GM11168 (cell line): ENCODE results near the gene PPP1R10.
"Not testable (repeated sequence)": the region's sequence is repeated elsewhere in the genome, so short reads cannot be mapped to it uniquely, and the experiment has no call there.

Source experiments
- in situ Hi-C: fragments of 300-500 bp; cut with MboI; formaldehyde crosslinking; loops from one replicate; pipeline ENCODE4 v1.12.0; 2022; ENCODE audit warnings: low sequenced_read_pairs; ENCODE audit not compliant: unreplicated experiment

Gene PPP1R10

DNA sequence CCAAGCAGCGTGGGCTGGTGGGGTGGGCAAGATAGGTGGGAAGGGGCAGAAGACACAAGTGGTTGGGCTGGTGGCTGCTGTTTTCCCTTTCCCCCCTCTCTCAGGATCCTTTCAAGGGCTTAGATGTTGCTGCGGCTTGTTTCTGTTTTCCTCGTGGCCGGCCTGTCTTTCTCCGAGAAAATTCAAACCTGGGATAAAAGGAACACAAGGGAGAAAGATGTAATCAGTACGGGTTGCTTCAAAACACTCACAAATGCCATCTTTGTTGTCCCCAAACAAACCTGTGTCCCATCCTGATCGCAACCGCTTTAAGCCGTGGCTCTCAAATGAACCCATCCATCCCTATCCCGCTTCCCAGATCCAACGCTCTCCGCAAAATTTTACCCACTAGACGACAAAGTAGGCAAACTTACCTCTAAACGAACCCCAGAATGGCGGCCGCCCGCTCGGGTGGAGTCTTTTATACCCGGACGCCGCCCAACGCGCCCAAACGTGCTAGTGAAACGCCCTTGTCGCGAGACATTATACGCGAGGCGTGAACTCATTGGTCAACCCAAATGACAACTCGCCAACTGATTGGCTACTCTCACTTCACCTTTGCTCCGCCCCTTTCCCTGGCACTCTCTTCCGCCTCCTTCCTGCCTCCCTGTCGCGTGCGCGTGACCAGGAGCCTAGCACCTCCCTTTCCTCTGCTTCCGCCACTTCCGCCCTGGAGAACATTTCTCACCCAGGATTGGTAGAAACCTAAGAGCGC, at the start of gene PPP1R10:
PPP1R10 (minus strand) TSS at position 433 of the 754 bp plus-strand sequence. CDS start 7,299 bp downstream, outside the sequence.
- in situ Hi-C loops: no loop called here

DNA sequence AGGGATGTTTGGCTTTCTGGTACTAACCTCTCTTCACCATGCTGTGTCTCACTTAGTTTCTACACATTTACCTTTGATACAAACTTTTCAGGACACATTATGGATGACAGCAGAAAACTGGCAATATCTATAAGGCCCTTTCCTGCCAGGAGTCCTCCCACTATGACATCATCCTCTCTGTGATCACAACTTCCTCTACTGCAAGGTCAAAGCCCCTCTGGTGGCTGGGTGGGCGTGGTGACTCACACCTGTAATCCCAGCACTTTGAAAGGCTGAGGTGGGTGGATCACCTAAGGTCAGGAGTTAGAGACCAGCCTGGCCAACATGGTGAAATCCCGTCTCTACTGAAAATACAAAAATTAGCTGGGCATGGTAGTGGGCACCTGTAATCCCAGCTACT, 49.3 kb upstream of the PPP1R10 start:
- in situ Hi-C loops: not testable (repeated sequence)

DNA sequence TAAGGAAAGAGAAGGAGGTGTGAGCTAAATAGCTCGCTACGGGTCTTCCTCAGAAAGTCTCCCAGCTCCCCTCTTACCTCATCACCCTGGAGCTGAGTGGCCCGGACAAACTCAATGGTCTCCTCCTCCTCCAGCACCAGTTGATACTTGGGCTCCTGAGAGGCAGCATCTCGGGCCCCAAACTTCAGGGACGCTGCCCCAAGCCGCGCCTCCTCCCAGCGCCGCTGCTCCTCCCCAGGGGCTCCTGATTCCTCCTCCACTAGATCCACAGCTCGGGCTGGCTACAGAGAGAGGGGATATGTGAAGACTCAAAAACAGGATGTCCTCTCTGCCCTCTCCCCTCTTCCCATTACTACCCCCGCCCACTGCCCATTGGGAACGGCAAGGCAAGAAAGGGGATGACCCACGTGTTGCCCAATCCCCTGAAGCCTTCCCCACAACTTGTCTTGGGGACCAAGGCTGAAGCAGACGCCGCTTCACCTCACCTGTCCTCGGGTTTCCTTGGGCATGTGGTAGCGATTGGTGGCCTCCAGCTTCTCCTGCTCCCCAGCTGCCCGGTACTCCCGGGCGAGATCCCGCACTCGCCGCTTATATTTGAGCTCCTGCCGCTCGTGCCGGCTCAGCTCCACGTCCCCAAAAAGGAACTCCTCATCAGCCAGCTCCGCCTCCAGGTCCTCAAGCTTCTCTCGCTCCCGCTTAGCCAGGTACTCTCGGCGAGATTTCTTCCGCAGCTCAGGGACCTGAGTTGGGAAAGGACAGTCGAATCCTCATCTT, 48.1 kb upstream of the PPP1R10 start:
- in situ Hi-C loops: no loop called here

DNA sequence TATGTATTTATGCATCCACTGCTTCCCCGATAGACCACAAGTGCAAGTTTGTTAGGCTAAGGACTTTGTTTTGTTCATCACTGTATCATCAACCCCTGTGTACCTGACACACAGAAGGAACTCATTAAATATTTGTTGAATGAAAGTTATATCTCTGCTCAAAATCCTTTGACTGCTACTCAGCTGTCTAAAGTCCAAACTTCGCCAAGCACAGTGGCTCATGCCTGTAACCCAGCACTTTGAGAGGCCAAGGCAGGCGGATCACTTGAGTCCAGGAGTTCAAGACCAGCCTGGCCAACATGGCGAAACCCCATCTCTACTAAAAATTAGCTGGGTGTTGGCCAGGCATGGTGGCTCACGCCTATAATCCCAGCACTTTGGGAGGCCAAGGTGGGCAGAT, 40.9 kb upstream of the PPP1R10 start:
- in situ Hi-C loops: not testable (repeated sequence)

DNA sequence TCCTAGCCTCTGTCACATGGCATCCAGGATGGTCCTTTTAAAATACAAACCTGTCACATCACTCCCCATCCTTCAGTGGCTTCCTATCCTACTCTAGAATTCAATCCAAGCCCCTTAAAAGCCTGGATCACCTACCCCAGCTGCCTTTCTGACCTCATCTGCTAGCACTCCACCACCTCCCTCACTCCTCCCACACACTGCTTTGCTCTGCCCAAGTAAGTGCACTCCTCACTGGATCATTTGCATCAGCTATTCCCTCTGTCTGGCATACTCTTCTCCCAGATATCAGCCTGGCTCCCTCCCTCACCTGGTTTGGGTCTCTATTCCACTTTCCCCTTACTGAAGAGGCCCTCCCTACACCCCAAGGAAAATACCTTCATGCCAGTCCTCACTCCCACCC, 40.4 kb upstream of the PPP1R10 start:
- in situ Hi-C loops: no loop called here

DNA sequence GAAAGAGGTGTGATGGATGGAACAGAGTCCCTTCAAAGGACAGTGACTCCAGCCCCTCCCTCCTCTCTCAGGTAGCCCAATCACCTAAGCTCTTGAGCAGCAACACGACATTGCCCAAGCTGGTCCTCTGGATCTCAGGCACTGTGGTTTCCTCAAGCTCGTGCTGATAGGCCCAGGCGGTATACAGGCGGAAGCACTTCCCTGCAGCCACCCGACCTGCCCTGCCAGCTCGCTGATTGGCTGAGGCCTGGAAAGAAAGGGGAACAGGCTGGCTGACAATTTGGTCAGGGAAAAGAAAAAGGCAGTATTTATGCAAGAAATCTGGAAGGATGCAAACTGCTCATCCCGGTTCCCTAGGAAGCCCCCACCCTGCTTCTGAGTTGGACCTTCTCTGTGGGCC, 39.5 kb upstream of the PPP1R10 start:
- in situ Hi-C loops: no loop called here

DNA sequence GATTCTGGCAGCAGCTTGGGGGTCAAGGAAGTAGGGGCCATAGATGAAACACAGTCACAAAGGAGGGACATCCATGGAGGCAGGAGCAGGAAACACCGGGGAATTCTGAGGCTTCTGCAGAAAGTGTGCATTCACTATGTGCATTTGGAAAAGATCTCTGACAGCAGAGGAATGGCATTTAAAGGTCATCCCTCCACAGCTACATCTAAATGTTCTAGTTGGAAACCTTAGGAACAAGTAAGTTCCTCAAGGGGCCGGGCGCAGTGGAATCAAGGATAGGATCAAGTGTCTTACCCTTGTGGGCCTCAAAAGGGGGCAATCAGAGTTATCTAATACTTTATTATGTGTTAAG, 38.7 kb upstream of the PPP1R10 start:
- in situ Hi-C loops: no loop called here

DNA sequence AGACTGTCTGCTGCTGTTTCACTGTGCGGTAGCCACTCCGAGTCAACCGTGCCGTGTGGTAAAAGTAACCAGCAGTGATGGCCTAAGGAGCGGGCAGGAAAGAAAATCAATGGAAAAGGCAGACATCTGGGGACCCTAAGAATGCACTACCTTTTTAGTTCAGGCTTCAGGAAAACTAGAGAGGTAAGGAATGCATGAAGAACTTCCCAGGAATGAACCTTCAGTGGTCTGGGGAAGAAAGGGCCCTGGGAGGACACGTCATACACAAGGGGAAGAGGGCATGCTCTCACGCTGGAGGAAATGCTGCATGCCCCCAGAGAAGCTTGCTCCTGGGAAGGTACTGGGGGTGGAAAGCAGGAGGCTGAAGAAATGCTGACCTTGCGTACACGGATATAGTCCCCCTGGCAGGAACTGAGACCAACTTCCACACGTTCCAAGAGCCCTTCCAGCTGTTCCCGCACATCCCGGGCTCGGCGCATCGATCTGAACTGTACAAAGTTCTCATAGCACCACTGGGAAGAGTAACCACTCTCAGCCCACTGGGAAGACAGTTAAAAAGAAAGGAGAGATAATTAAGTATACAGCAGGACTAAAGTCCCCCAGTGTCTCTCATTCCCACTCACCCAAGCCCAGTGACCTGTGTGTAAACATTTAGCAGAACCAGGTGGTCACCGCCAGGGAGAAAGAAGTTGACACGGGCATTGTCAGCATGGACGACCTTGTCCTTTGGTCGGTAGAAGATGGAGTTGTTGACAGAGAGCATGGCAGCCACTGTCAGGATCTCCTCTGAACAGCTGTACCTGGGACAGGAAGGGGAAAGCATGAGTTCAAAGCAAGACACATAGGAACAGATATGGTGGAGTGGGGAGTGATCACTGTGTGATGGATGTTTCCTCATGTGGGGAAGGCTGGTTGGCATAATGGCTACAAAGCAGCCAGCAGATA, 38.0 kb upstream of the PPP1R10 start:
- in situ Hi-C loops: no loop called here

DNA sequence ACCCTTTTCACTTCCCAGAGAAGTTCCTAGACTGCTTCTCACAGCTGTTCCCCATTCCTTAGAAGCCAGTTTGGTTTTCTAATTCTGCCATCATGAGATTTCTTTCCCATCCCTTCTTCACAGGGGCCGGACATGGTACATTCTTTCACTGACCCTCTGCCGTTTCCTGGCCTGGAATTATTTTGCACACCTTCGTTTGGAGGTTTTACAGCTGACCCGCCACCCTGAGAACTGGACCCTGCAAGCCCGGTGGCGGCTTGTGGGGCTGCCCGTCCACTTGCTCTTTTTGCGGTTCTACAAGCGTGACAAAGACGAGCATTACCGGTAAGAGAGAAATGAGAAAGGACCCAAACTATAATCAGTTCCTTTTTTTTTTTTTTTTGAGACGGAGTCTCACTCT, 34.1 kb upstream of the PPP1R10 start:
- in situ Hi-C loops: no loop called here

DNA sequence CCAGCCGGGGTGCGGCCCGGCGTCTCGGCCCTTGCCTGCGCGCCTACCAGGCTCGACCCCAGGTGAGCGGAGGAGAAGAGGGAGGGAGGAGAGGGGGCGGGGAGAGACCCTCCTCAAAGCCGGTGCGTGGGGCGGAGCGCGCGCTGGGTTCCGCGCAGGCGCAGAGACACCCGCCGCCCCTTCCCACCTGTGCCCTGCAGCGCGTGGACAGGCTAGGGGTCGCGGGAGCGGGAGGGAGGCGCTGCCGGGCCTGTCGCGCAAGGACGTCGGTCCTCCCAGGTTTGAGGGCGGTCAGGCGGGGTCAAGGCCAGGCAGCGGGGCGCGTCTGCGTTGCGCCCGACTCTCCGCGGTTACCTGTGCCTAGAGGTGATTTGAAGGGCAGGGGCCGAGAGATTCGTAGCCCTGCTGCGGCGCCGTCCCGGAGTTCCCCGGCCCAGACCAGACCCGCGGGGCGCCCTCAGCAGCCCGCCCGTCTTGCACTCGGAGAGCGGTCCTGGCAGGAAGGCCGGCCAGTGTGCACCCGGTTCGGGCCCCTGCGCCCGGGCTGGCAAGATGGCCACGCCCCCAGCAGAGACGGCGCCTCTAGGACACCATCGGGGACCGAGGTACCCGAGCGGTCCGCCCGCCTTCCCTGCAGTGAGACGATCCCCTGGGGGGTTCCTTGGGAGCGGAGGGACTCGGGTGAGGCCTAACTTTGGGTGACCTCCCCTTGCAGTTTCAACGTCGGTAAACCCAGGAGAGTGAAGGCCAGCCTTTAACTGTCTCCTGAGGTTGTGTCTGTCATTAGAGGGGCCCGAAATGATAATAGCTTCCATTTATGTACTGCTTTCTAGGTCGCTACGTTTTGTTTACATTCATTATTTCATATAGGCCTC, 30.4 kb upstream of the PPP1R10 start:
- in situ Hi-C loops: no loop called here

DNA sequence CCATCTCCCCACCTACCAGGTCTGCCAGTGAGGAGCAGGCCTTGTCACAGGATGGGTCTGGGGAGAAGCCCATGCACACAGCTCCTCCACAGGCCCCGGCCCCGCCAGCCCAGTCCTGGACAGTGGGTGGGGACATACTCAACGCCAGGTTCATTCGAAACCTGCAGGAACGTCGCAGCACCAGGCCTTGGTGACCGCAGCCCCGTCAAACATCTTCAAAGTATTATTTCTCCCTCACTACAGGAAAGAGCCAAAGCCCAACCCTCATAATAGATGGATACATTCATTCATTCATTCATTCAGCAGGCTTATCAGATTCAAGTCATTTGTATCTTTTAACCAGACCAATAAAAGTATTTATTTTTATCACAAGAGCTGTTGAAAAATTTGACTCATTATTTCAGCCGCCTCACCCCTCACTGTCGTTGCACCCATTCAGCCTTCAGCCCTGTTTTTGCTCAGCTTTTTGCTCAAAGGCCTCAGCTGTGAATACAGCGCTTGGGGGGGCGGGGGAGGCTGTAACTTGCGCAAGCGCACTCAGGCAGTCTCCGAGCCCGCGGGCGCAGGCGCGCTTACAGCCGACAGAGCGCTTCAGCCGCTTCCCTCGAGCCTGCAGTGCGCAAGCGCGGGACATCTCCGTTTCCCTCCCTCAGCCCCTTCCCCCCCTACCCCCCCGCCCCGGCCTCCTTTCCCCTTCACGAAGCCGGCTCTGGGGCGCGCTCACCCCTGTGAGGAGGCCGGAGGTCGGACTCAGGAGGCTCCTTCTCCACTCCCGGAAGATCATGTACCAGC, 29.6 kb upstream of the PPP1R10 start, which contains the start of gene C6orf136:
C6orf136 (plus strand) TSS at position 684 of the 792 bp plus-strand sequence; CDS start at position 783, 99 bp downstream.
- in situ Hi-C loops: no loop called here

DNA sequence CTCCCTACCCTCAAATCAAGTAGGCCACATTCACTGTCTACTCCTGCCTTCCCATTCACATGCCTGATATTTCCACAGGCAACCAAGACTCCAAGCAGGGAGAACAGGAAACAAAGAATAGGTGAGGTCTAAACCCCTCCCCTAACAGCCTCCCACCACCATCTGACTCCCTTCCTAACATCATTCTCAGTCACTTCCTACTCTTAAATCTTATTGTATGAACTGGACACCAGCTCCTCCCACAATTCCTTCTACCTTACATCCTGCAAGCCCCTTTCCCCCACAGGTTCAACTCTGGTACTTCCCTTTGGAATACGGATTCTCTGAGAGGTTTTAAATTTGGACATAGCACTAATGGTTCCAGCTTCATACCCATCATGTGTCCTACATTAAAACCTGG, 28.9 kb upstream of the PPP1R10 start:
- in situ Hi-C loops: no loop called here

DNA sequence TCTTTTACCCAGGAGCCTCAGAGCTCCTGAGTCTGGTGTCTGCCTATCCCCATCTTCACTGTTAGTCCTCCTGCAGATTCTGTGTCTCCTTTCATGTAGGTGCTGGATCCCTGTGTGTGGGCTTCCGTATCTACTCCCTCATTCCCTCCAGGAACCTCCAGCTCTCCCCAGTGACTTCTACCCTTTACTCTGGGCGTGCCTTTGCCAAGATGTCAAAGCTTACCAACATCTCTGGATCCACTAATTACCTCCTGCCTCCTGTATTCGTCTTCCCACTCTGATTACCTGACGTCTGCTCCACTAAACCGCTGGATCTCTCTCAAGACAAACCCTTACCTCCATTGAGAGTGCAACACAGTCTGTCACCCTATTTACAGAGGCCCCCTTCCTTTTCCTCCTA, 27.7 kb upstream of the PPP1R10 start:
- in situ Hi-C loops: no loop called here

DNA sequence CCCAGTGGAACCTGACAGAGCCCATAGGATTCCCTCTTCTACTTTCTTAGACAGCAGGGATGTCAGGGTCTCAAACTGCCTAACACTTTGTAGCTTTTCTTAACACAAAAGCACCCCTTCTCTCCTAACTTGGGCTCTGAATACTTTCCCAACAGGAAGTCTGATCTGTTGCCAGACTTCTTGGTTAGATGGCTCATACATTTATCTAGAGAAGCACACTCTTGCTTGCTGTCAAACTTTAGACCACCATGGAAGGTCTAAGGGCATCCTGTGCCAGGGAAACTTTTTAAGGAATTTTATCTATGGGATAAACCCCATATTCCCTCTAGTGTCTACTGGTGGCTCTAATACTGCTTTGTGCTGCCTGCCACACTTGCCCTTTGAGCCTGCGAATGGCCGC, 26.6 kb upstream of the PPP1R10 start:
- in situ Hi-C loops: no loop called here

DNA sequence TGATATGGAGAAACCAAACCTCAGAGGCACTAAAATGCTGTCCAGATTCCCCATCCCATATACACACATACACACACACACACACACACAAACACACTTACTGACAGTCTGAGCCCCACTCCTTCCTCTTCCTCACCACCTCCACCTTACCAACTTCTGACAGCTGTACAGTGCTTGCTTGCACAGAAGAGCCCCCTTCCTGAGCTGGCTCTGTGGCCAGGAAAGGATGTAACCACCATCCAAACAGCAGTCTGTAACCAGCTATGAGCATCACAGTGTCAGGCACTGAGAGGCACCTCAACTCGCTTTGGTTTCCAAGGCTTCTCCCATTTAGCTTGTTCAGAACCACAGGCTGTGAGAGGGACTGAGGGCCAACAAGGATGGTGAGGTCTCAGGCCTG, 24.0 kb upstream of the PPP1R10 start:
- in situ Hi-C loops: no loop called here

DNA sequence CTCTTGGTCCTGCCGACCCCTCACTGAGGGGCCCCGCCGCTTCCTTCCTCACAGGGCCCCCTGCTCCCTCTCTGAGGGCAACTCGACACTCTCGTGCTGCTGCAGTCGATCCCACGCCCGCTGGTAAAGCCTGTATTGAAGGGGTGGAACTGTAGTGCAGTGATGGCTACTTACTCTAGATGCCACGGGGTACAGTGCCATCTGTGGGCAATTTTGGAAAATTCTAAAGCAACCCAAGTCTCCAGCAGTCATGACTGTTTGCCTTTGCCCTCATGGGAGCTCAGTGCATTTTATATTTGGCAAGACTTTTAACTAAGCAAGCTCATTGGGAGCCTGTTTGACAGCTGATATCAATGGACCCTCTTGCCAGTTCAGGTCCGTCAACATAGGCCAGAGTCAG, 23.4 kb upstream of the PPP1R10 start:
- in situ Hi-C loops: no loop called here

DNA sequence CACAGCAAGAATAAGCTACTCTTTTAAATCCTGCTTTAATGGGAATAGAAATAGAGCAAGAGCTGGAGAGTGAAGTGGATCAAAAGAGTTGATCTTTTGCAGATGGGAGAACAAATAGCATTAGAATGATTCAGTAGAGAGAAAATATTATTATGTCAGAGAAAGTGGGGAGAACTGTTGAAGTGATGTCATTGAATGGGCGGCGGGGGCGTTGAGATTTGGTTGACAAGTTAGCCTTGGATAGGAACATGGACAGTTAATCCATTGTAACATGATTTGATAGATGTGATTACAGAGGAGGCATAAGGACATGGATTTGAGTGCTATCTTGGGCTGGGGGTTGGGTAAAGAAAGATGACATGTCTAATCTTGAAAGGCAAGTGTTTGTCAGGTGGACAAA, 18.8 kb upstream of the PPP1R10 start:
- in situ Hi-C loops: no loop called here

DNA sequence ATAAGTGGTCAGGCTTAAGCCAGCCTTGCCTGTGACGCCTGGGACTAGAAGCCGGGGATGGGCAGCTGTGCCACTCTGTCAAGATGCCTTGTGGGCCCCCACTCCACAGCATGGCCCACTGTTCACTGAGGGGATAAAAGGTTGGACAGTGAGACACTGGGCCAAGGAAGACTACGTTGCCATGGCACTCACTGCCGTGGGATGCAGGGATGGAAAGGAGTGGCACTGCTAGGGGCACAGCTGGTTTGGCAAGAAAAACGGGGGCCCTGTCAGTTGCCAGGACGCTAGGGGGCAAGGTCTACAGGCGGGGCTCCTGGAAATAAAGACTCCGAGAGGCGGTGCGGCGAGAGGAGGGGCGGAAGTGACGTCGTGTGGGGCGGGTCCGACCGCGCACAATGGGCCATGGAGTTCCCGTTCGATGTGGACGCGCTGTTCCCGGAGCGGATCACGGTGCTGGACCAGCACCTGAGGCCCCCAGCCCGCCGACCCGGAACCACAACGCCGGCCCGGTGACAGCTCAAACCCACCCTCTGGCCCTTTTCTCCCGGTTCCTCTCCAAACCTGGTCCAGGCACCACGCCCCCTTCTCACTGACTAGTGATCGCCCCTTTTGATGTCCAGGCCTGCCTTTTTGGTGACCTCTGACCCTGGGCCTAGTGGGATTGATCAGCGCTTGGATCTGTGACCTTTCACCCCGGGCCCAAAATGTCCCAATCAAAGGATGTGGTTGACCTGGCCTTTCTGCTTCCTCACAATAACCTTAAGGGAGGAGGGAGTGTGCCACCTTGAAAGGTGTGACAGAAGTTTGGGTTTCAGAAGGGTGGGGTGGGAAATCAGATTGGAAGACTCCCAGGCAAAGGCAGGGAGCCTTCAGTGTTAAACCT, 9.7 kb upstream of the PPP1R10 start, which contains the start of gene ATAT1:
ATAT1 (plus strand) TSS at position 391 of the 883 bp plus-strand sequence.
- in situ Hi-C loops: no loop called here
